ENCODE results near the gene PDPK1.

The PDPK1 gene

DNA sequence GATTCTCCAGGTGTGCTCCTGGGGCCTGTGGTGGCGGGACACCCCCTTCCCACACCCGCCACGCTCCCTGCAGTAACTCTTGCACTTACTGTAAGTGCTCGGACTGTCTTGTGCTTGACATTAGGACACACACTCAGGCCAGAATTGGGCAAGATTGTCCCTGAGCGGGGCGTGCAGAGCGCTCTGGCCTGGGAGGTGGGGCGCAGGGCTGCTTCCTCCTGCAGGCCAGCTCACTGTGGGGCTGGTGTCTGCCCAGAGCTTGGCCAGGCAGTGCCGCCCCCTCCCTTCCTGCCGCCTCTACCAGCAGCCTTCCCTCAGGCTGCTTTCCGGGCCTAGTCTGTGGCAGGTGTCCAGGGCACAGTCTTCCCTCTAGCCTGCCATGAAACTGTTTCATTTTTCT lies 30.2 kb upstream of the PDPK1 start:
- no peak for DNase-seq

DNA sequence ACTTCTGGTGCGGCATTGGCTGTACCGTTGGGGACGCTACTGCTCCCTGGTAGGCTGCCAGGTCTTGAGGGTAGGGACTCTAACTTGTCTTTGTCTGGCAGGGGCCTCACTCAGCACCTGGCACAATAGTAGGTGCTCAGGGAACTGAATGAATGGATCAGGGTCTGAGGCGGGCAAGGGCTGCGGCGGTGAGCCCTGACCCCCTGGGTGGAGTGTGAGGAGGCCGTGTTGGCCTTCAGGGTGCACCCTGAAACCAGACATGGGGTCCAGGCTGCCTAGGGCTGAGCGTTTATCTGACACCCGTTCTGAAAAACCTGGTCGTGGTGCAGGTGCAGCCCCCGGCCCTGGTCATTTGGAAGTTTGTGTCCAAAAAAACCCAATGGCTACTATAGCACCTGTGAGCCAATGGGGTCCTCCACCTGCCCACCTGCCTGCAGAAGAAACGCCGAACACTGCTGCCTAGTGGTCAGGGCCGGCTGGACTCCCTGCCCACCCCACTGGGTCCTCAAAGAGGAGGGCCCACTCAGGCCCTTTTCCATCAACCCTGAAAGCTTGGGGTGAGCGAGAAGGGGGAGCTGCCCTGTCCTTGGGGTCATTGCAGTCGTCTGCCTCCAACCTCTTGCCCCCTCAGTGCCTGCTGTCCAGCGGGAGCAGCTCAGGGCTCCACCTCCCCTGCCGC lies 29.0 kb upstream of the PDPK1 start:
- DNase-seq, result no peak

DNA sequence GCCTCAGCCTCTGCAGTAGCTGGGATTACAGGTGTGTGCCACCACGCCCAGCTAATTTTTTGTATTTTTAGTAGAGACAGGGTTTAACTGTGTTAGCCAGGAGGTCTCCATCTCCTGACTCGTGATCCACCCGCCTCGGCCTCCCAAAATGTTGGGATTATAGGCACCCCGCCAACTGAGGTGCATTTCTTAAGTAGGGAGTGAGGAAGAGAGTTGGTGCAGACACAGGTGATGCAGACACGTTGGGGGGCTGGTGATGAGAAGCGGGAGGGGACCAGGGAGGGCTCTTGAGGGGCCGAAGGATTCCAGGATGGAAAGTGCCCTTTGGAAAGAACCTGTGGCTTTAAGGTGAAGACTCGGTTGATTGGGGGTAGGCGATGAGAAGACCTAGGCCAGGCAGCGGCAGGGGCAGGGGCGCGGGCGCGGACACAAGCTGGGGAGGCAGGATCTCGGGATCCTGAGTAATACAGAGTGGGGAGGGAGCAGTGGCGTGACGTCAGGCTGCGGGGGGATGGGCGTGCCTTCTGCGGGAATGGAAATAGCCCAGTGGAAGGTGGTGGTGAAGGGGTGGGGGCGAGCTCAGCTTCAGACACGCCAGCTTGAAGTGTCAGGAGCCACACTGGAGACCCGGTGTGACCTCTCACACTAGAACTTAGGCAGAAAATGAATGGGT lies 26.6 kb upstream of the PDPK1 start:
- no peak for DNase-seq

DNA sequence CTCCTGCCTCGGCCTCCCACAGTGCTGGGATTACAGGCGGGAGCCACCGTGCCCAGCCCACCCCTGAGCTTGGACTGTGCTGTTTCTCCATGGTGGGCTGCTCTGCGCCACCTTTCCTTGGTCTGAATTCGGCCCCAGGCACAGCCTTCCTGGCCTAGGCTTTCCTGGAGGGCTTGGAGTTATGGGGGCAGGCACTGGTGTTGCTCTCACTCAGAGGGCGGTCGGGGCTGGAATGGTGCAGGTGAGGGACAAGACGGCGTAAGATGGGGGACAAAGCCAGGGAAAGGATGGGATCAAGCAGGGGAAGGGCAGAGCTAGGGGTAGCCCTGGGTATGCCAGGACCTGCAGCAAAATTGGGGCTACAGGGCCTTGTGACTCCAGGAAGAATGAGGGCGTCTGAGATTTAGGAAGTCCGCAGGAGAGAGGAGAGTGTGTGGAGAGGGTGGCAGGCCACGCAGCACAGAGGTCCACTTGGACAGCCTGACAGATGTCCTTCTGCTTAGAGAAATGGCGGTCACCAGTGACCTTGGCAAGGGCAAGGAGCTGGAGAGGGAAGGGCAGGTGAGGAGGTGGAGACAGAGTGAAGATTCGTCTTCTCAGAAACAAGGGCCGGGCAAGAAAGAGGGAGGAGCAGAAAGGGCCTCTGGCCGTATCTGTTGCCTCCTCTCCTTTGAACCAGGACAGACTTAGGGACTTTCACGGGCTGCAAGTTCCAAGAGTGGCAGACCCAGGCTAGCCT lies 25.7 kb upstream of the PDPK1 start:
- no peak for DNase-seq

DNA sequence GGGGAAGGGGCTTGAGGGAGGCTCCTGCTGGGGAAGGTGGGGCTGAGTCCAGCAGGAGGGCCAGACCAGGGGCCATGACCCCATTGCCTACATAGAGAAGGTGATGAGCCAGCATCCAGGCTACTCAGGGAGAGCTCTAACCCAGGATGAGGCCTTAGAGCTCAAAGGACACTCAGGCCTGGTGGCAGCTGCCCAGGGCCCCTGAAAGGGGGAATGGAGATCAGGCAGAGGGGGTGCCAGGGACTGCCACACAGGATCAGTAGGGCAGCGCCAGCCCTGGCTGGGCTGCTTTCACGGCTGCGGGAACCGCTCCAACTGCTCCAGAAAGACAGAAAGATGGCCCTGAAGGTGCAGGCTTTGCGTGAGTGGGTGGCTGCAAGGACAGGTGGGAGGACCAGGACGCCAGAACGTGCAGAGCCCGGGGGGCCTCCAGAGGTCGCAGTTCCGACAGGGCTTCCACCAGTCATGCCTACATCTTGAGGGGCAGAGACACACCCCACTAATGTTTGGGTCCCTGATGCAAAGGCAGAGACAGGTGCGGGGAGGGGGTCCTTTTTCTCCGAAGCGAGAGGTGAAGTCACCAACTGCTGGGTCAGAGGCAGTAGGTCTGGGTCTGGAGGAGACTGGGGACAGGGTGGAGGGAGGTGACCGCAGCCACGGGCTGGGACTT lies 25.0 kb upstream of the PDPK1 start:
- peak; percentile 43 for DNase-seq

DNA sequence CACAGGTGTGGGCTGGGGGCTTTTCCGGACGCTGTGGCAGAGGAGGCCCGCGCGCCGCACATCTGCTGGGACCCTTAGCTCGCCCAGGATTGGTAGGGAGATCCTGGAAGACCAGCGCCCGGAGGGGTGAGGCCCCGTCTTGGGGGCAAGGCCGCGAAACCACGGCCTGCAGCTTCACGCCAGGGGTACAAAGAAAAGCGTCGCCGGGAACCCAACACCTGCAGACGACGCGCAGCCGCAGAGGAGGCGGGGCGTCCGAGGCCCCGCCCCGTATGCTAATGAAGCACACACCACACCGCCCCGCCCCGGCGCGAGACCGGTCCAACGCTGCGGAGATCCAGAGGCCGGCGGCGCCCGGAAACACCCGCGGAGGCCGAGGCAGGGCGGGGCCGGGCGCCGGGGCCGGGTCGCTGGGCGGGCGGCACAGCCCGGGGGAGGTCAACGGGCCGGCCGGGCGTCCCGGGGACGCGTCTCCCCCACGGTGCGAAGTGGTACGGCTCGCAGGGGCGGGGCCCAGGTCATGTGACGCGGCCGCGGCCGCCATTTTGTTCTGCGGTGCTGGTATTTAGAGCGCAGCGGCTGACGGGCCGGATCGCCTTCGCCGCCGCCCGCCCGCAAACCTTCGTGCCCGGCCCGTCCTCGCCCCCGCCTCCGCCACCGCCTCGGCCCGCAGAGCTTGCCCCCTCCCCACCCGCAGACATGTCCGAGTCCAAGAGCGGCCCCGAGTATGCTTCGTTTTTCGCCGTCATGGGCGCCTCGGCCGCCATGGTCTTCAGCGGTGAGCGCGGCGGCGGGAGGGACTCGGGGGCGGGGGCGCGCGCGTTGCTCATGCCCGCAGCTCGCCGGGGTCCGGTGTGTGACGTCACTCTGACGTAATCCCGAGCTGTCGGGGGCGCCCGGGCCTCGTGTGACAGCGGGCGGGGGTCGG lies 24.2 kb upstream of the PDPK1 start, which contains the start of gene ATP6V0C:
Gene ATP6V0C (plus strand): TSS at position 548 of the 928 bp plus-strand sequence. CDS start 152 bp downstream, at position 700.
- peak; percentile 91 for DNase-seq

DNA sequence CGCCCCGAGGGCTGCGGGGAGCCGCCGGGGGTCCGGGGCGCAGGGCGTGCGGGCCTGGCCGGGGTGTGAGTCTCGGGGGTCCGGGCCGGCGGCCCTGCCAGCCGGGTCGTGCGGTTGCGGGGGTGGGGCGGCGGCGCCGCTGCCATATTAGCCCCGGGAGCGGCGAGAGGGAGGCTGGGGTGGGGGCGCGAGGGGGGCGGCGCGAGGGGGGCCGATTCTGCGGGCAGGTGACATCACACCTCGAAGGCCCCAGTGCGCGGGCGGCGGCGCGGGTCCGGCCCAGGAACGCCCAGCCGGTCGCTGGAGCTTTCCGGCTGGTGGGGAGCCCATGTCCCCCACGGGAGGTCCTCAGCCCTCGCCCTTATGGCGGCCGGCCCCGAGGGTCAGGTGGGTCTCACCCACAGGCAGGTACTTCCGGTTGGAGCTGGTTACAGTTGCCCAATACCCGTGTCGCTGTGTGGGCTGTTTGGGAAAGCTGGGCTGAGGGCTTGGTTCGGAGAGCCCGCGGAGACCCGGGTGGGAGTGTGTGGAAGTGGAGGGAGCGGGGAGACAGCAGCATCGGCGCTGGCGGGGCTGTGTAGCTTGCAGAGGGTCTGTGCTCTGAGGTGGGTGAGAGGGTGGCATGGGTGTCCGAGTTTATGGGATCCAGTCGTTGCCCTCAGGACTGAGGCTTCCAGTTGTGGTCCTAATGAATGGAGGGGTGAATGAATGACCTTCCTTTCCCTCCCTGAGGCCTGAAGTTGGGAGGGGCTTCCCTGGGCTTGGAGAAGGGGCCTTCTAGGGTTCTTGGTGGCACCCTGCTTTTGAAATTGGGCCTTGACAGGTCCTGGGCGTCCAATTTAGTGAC lies 23.3 kb upstream of the PDPK1 start:
- no peak for DNase-seq

DNA sequence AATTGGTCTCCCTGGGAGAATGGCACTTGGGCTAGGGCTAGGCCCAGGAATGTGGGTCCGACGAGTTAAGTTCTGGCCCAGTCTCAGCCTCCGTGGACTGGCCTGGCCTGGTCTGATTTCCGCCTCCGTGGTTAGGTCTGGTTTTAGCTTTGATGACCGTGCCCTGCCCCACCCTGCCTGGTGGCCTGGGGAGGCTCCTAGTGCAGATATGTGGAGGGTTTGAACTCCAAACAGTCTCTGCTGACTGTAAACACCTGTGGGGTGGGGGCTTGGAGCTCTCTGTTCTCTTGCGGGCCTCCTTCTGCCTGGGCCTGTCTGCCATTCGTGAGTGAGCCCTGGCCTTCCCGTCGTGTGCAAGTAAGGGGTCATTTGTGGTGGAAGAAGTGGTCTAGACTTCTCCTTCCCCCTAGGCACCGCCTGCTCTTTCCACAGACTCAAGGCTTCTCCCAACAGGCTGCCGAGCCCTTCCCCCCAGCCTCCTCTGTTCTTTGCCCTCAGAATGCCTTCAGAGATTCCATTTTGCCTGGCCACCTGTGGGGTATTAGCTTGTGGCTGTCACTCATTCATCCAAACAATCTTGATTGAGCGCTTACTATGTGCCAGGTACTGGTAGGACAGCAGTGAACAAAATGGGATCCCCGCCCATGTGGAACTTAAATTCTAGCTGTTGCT lies 22.5 kb upstream of the PDPK1 start:
- no peak for DNase-seq

DNA sequence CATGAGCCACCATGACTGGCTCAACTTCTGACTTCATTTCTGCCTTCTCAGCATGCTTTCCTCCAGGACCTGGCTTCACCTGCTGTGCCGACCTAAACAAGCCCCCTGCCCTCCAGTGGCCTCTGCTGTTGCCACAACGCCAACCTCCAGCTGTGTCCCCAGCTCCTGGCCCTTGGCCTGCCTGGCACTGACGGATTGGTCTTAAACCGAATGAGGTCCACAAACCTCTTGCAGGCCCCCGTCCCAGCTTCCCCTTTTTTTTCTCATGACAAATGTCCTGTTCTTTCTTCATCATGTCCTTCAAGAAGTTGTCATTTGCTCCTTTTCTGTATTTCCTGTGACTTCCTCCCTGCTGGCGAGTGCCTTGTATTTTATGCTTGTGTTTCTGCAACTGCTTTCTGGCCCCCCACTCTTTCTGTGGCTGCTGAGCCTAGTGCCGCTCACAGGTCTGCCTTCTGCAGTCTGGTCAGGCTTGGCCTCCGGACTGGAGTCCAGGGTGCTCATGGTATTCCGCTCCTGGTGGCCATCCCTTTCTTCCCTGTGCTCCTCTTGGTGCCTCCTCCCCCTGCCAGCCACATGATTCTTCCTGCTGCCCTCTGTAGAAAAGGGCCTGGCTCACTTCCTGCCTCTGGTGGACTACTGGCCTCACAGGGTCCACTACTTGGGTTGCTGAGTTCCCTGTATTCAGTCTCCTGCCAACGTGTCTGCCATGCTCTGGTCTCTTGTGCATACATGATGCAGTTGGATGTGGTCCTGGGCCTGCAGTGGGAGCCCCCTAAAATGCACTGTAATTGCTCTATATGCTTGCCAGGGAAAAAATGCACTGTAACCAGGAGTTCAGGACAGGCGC lies 21.2 kb upstream of the PDPK1 start:
- no peak for DNase-seq

DNA sequence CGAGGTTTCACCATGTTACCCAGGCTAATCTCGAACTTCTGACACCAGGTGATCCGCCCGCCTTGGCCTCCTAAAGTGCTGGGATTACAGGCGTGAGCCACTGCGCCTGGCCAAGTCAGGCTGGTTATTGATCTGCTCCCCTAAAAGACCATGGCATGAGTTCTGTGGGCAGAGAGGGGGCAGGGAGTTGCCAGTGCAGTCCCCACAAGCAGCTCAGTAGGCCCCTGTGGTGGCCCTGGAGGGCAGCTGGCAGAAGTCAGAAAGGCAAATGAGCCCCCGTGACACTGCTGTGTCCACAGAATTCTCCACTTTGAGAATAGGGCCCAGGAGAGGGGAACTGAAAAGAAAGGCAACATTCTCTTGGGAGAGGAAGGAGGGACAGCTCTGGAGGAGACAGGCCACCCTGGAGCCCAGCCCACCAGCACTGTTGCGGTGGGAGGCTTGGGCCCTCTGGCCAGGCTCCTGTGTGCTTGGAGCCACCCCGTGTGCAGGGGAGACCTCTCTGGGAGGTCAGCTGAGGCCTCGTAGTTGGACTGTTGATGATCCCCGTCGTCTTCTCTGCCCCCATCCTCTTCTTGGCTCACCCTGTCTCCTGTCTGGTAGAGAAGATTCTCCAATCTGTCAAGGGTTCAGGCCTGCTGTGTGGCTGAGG lies 19.7 kb upstream of the PDPK1 start:
- no peak for DNase-seq

DNA sequence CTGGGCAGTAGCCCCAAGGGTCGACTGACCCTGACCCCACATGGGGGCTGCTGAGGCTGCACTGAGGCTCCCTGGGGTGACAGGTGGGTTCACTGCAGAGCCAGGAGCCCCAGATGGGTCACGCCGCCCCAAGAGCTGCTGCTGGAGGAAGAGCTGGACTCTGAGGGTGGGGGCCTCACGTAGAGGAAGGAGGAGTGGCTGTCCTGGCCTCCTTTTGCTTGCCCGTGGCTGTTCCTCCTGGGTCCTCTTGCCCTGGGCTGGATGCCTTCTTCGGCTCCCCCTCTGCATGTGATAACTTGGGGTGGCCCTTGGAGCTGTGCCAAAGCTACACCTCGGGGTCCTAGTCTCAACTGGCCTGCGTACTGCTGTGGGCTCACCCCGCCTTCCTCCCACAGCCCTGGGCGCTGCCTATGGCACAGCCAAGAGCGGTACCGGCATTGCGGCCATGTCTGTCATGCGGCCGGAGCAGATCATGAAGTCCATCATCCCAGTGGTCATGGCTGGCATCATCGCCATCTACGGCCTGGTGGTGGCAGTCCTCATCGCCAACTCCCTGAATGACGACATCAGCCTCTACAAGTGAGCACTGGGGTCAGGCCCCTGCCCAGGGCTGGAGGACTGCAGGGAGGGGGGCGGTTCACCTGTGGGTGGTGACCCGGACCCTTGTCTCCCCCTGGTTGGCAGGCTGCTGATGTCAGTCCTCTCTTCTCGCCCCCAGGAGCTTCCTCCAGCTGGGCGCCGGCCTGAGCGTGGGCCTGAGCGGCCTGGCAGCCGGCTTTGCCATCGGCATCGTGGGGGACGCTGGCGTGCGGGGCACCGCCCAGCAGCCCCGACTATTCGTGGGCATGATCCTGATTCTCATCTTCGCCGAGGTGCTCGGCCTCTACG lies 18.8 kb upstream of the PDPK1 start:
- no peak for DNase-seq

DNA sequence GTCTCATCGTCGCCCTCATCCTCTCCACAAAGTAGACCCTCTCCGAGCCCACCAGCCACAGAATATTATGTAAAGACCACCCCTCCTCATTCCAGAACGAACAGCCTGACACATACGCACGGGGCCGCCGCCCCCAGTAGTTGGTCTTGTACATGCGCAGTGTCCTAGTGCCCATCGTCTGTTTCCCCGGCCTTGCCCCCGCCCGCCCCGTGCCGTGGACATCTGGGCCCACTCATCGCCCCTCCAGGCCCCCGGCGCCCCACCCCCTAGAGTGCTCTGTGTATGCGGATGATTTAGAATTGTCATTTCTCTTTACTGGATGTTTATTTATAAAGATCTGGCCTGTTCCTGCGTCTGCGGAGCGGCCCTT lies 18.1 kb upstream of the PDPK1 start:
- DNase-seq, result no peak

DNA sequence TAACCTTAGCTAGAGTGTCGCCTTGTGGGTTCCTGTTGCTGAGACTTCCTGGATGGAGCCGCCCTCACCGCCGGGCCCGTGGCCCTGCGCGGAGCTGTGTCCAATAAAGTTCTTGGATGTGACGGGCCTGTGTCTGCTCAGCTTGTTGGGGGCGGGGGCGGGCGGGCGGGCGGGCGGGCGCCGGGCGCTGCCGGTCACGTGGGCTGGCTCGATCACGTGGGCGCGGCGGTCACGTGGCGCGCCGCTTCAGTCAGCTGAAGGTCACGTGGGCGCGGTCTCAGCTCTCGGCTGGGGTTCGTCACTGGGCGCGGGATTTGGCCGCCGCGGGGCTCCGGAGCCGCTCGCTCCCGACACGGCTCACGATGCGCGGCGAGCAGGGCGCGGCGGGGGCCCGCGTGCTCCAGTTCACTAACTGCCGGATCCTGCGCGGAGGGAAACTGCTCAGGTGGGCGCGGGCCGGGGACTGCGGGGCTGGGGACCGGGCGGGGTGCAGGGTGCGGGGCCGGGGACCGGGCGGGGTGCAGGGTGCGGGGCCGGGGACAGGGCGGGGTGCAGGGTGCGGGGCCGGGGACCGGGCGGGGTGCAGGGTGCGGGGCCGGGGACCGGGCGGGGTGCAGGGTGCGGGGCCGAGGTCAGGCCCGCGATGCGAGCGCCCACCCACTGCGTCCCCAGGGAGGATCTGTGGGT lies 17.6 kb upstream of the PDPK1 start, which contains the start of gene AMDHD2:
Gene AMDHD2 (plus strand): TSS at position 275 of the 687 bp plus-strand sequence. CDS start 88 bp downstream, at position 363.
- DNase-seq, result peak; percentile 89

DNA sequence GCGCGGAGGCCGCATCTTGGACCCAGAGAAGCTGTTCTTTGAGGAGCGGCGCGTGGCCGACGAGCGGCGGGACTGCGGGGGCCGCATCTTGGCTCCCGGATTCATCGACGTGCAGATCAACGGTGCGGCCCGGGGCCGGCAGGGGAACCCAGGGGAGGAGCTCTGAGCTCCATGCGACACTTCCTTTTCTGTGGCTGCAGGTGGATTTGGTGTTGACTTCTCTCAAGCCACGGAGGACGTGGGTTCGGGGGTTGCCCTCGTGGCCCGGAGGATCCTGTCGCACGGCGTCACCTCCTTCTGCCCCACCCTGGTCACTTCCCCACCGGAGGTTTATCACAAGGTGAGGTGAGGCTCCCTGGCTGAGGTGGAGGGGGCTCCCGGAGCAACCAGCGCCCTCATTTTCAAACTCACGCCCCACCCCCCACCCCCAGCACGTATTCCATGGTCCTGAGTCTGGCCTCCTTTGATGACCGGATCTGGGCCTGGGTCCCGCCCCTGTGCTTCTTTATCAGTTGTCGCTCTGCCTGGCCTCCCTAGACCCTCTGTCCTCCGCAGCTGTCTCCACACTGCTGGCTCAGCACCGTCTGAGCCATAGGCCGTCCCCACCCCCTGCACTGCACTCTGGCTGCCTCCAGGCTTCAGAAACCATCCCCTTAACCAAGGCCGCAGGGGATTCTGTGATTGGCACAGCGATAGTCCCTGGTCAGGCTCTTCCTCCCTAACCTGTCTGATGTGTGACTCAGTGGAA lies 16.9 kb upstream of the PDPK1 start:
- peak; percentile 43 for DNase-seq

DNA sequence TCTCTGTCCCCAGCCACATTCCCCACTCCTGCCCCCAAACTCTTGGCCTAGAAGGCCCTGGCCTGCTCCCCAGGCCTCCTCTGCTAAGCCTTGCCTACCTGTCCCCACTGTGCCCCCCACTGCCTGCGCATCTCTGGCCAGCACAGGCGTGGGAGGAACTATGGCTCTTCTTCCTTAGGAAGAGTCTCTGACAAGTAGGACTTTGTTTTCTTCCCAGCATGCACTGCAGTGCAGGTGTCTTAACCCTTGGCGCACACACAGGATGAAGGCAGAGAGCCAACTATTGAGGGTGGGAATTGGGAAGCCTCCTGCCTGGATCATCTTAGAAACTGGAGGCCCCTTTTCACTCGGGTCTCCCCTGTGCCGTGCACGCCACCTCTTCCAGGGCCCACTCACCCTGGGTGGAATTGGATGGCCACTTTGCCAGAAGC lies 14.0 kb upstream of the PDPK1 start:
- DNase-seq, result no peak

DNA sequence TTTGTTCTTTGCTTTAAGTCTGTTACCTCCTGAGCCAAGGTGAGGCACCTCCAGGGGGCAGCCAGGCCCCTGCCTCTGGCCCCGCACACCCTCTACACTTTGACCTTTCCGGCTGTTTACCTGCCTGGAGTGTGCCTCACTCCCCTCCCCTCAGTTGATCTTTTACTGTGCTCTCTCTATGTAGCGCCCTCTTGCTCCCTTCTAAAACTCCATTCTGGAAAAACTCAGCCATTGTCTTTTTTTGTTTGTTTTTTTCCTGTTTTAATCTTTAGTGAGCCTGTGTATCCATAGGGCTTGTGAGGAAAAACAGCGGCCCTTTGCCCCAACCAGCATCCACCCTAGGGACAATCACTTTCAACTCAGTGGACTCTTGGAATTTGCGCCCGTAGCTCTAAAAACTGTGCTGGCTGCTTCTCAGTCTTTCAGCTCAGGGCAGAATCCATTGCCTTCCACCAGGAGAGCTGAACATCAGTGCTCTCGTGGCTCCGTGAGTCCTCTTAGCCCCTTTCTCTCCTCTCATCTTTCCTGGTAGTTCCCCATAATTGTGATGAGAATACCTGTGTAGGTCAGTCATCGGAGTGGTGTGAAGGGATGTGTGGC lies 13.4 kb upstream of the PDPK1 start:
- DNase-seq, result no peak

Measured in activated CD8-positive, alpha-beta memory T cell treated with anti-CD3 and anti-CD28 coated beads, Interleukin-2, amount 50 U/mL, for 4 hours (primary cell).